ENCODE results near the gene BCL2A1. TPM values are rescaled to one million over a fixed set of nuclear protein-coding genes. Genes with fewer than 3 reads are reported as not detected.

The BCL2A1 gene
- total RNA-seq, 2 experiments from 2014 or later, result 2.2 to 2.3 TPM

GRCh38 chr15:79973456-79974195 lies 2.6 kb upstream of the BCL2A1 start:
- POLR2A ChIA-PET, result interaction anchor here (0.6 to 1.0 kb wide), 2 partner anchors 50 to 1905 kb away, joined by 3 read pairs; no protein-coding TSS in a partner anchor
- Histone ChIP-seq H3K27ac (ENCODE audit: low read depth, low read length, poor library complexity, severe bottlenecking) (no peak overlapping the region), H2AFZ (ENCODE audit: low read length) (peak overlapping the region; percentile 50; the same call in 1 of the 2 replicates), H4K20me1 (ENCODE audit: insufficient read depth, low read length) (no peaks in the 10 kb centered on the region), H3K79me2 (ENCODE audit: insufficient read depth, low read depth, low read length) (no peaks in the 10 kb centered on the region), H3K9me2 (ENCODE audit: insufficient read depth, low read length) (no peaks in the 10 kb centered on the region), H3K36me3 (ENCODE audit: insufficient read depth, low read length) (no peaks in the 10 kb centered on the region), H3K4me3 (ENCODE audit: low read depth, low read length, poor library complexity, severe bottlenecking) (no peak overlapping the region), H3K9me3 (ENCODE audit: low read length) (no peaks in the 10 kb centered on the region), H3K4me2 (ENCODE audit: low read length) (peak overlapping the region; percentile 18; the same call in 1 of the 2 replicates), H3K4me1 (ENCODE audit: insufficient read depth, low read length, poor library complexity, severe bottlenecking) (peaks cover 52% of the 10 kb centered on the region)
- intact Hi-C loops (cut with micrococcal nuclease; ENCODE audit: unreplicated experiment), result no loop called here
- peak; percentile 31 for DNase-seq (ENCODE audit: low spot score)
- no TSS peak for BruUV-seq (replicated peaks)
- TF ChIP-seq CTCF (conservative IDR thresholded peaks at IDR 0.05; ENCODE audit: low read length), result no peak
- no peak for TF ChIP-seq EZH2phosphoT487 (IDR thresholded peaks at IDR 0.05; ENCODE audit: borderline replicate concordance, low read depth, low read length)
- CTCF ChIA-PET (ENCODE audit: unreplicated experiment), result interaction anchor here (0.7 kb wide), 1 partner anchor 56 kb away, joined by 3 read pairs; no protein-coding TSS in a partner anchor

- DNase-seq (ENCODE audit: low spot score), result no peak
- TF ChIP-seq CTCF (conservative IDR thresholded peaks at IDR 0.05; ENCODE audit: low read length), result no peak
- no peak for TF ChIP-seq EZH2phosphoT487 (IDR thresholded peaks at IDR 0.05; ENCODE audit: borderline replicate concordance, low read depth, low read length)
- no peak overlapping the region for H3K27ac ChIP-seq (ENCODE audit: low read depth, low read length, poor library complexity, severe bottlenecking)
- BruUV-seq (replicated peaks), result no TSS peak
- no peaks in the 10 kb centered on the region for H4K20me1 ChIP-seq (ENCODE audit: insufficient read depth, low read length)
- intact Hi-C loops (cut with micrococcal nuclease; ENCODE audit: unreplicated experiment), result no loop called here
- H2AFZ ChIP-seq (ENCODE audit: low read length), result peak overlapping the region; percentile 50; the same call in 1 of the 2 replicates
- peak overlapping the region; percentile 18; the same call in 1 of the 2 replicates for H3K4me2 ChIP-seq (ENCODE audit: low read length)
- CTCF ChIA-PET (ENCODE audit: unreplicated experiment), result interaction anchor here (0.7 kb wide), 1 partner anchor 57 kb away, joined by 3 read pairs; no protein-coding TSS in a partner anchor
- no peaks in the 10 kb centered on the region for H3K79me2 ChIP-seq (ENCODE audit: insufficient read depth, low read depth, low read length)
- no peaks in the 10 kb centered on the region for H3K9me2 ChIP-seq (ENCODE audit: insufficient read depth, low read length)
- no peak overlapping the region for H3K4me3 ChIP-seq (ENCODE audit: low read depth, low read length, poor library complexity, severe bottlenecking)
- POLR2A ChIA-PET, result interaction anchor here (0.6 to 1.0 kb wide), 3 partner anchors 29 to 1904 kb away, joined by 3 read pairs; no protein-coding TSS in a partner anchor
- no peaks in the 10 kb centered on the region for H3K36me3 ChIP-seq (ENCODE audit: insufficient read depth, low read length)
- no peaks in the 10 kb centered on the region for H3K9me3 ChIP-seq (ENCODE audit: low read length)
- H3K4me1 ChIP-seq (ENCODE audit: insufficient read depth, low read length, poor library complexity, severe bottlenecking), result peaks cover 52% of the 10 kb centered on the region
Observed at GRCh38 chr15:79972863-79973262, 1.9 kb upstream of the BCL2A1 start.

- H4K20me1 ChIP-seq (ENCODE audit: insufficient read depth, low read length), result no peaks in the 10 kb centered on the region
- ChIA-PET POLR2A (interaction anchor here (0.6 to 4.3 kb wide), 3 partner anchors 18 to 1390 kb away, joined by 3 to 21 read pairs (median 3); no protein-coding TSS in a partner anchor), CTCF (ENCODE audit: unreplicated experiment) (no interaction called here)
- peaks cover 53% of the 10 kb centered on the region for H3K4me1 ChIP-seq (ENCODE audit: insufficient read depth, low read length, poor library complexity, severe bottlenecking)
- H3K36me3 ChIP-seq (ENCODE audit: insufficient read depth, low read length), result no peaks in the 10 kb centered on the region
- peak overlapping the region; percentile 28 for H3K4me3 ChIP-seq (ENCODE audit: low read depth, low read length, poor library complexity, severe bottlenecking)
- H3K27ac ChIP-seq (ENCODE audit: low read depth, low read length, poor library complexity, severe bottlenecking), result no peak overlapping the region
- H3K9me3 ChIP-seq (ENCODE audit: low read length), result no peaks in the 10 kb centered on the region
- intact Hi-C loops (cut with micrococcal nuclease; ENCODE audit: unreplicated experiment), result no loop called here
- H3K4me2 ChIP-seq (ENCODE audit: low read length), result peak overlapping the region; percentile 55
- BruUV-seq (replicated peaks), result no TSS peak
- no peak for TF ChIP-seq EZH2phosphoT487 (IDR thresholded peaks at IDR 0.05; ENCODE audit: borderline replicate concordance, low read depth, low read length)
- TF ChIP-seq CTCF (conservative IDR thresholded peaks at IDR 0.05; ENCODE audit: low read length), result no peak
- H3K79me2 ChIP-seq (ENCODE audit: insufficient read depth, low read depth, low read length), result no peaks in the 10 kb centered on the region
- H3K9me2 ChIP-seq (ENCODE audit: insufficient read depth, low read length), result no peaks in the 10 kb centered on the region
- DNase-seq (ENCODE audit: low spot score), result no peak
- H2AFZ ChIP-seq (ENCODE audit: low read length), result peak overlapping the region; percentile 75
Observed at GRCh38 chr15:79970181-79970580, 815 bp downstream of the BCL2A1 start.
